ENCODE results near the gene ERFE. TPM values are rescaled to one million over a fixed set of nuclear protein-coding genes. Genes with fewer than 3 reads are reported as not detected.

The ERFE gene
- total and polyA plus RNA-seq, 2 of the 13 experiments (the other 11 are each of a cell fraction or from before 2014, with no cell fraction given): 0.09 TPM; not detected in 1

DNA sequence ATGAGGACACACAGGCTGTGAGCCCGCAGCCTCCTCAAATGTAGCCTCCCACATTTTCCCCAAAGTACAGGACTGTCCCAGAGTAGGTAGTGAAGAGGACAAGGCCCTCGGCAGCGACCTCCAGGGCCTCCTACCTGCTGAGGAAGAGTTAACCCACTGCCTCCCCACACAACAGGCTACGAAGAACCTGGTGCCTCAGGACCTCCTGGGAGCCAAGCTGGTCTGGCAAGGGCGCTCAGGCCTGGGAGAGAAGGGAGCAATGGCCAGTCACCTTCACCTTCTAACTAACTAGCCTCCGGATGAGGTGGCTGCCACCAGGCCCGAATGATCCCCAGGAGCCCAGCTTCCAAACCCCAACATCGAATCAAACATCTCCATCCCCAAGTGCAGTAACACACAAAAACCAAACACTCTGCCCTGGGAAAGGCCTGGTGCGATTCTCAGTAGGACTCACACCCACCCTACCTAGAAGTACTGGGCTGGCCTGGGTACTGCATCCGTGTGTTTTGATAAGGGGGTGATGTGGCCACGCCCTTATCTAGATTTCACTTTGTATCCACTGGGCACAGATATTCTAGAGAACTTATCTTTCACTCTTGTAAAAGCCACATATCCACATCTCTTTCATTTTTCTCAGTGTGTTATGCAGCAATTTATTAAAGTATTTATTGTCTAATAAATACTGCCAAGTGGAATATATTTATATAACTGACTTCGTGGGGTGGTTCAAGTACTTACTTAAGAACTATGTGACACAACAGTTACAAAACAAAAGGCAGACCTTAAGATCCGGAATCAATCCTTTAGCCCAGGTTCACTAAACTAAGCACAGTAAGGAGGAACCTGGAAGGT, 9.7 kb downstream of the ERFE start:
- Histone ChIP-seq H3K79me2 (ENCODE audit: insufficient read depth, low read length) (no peaks in the 10 kb centered on the region), H3K27me3 (ENCODE audit: control insufficient read depth in 1 of 2, insufficient read depth in 2 of 2, low read length in 2 of 2) (peaks cover 4 to 9% of the 10 kb centered on the region in 2 experiments; a peak in 4 of 5 replicates), H4K20me1 (ENCODE audit: insufficient read depth, low read length) (no peaks in the 10 kb centered on the region), H3K36me3 (replicated peaks in 1 of 2; ENCODE audit: control insufficient read depth in 1 of 2, insufficient read depth in 2 of 2, low read length in 2 of 2) (peaks cover 23 to 40% of the 10 kb centered on the region in 2 experiments), H2AFZ (ENCODE audit: low read length) (no peak overlapping the region), H3K4me2 (ENCODE audit: low read depth, low read length) (no peak overlapping the region), H3K9ac (ENCODE audit: insufficient read depth, low read depth, low read length) (no peak overlapping the region), H3K4me3 (replicated peaks in 1 of 3; ENCODE audit: insufficient read depth in 1 of 3, low read depth in 2 of 3, low read length in 3 of 3) (no peak overlapping the region), H3K4me1 (ENCODE audit: insufficient read depth, low read length) (peaks cover 13% of the 10 kb centered on the region), H3K9me3 (ENCODE audit: low read length) (no peaks in the 10 kb centered on the region), H3K27ac (ENCODE audit: extremely low read length, insufficient read depth, low read length) (no peak overlapping the region)
- WGBS (ENCODE audit: low lambda C conversion rate): 98% methylated on average over 12 of the region's 13 CpGs
- DNase-seq (ENCODE audit: low spot score) (no peak), FAIRE-seq (no peak), ATAC-seq (no peak)
- in situ Hi-C loops (cut with HindIII; ENCODE audit: extremely low pct_ligation_motif_present, low pct_unique_long_range_greater_than_20kb) (no loop called here), intact Hi-C loops (cut with micrococcal nuclease; ENCODE audit: unreplicated experiment) (no loop called here)
- no TSS peak for BruUV-seq (replicated peaks)
- TF ChIP-seq AGO2 (optimal IDR thresholded peaks at IDR 0.05; ENCODE audit: low read depth, low read length): peak; percentile 20
- no peak for TF ChIP-seq ZZZ3 (CRISPR knock-in tag; IDR thresholded peaks at IDR 0.05; ENCODE audit: borderline replicate concordance)
- no peak for TF ChIP-seq TAF1 (CRISPR knock-in tag; IDR thresholded peaks at IDR 0.05)
- ChIA-PET POLR2A (no interaction called here), CTCF (ENCODE audit: low intra/inter-chr PET ratio, low total read pairs) (no interaction called here)

DNA sequence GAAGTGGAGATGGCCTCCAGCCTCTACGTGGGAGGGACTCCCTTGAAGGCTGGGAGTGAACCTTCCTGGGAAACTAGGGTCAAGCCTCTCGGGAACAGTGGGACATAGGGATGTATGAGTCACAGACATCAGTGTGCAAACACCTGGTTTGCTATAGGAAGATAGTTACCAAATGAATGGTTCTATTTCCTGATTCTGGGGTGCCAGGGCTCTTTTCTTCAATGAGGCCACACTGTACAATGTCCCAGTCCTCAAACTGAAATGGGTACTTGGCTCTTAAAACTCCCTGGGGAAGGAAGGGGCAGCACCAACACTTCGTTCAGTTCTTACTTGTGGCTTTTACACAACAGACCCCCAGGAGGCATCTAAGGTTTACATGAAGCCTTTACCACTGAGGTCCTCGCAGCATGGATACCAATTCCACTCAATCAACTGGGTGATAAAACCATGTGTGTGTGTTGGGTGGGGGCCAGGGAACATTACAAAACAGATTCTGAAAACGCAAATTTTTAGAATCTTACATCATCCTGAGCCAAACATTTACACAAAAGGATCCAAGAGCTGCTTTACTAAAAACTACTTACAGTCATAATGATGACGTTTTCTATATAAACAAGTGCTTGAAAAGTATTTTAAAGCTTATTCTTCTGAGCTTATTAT, 10.4 kb downstream of the ERFE start:
- Histone ChIP-seq H3K9me3 (ENCODE audit: low read length) (no peaks in the 10 kb centered on the region), H3K27me3 (ENCODE audit: control insufficient read depth in 1 of 2, insufficient read depth in 2 of 2, low read length in 2 of 2) (peaks cover 1 to 2% of the 10 kb centered on the region in 2 experiments; a peak in 2 of 5 replicates), H3K79me2 (ENCODE audit: insufficient read depth, low read length) (no peaks in the 10 kb centered on the region), H3K4me1 (ENCODE audit: insufficient read depth, low read length) (peaks cover 12% of the 10 kb centered on the region), H3K36me3 (replicated peaks in 1 of 2; ENCODE audit: control insufficient read depth in 1 of 2, insufficient read depth in 2 of 2, low read length in 2 of 2) (peaks cover 24 to 48% of the 10 kb centered on the region in 2 experiments), H3K4me3 (replicated peaks in 1 of 3; ENCODE audit: insufficient read depth in 1 of 3, low read depth in 2 of 3, low read length in 3 of 3) (no peak overlapping the region), H3K4me2 (ENCODE audit: low read depth, low read length) (no peak overlapping the region), H4K20me1 (ENCODE audit: insufficient read depth, low read length) (no peaks in the 10 kb centered on the region), H3K9ac (ENCODE audit: insufficient read depth, low read depth, low read length) (no peak overlapping the region), H2AFZ (ENCODE audit: low read length) (no peak overlapping the region), H3K27ac (ENCODE audit: extremely low read length, insufficient read depth, low read length) (no peak overlapping the region)
- no TSS peak for BruUV-seq (replicated peaks)
- in situ Hi-C loops (cut with HindIII; ENCODE audit: extremely low pct_ligation_motif_present, low pct_unique_long_range_greater_than_20kb) (no loop called here), intact Hi-C loops (cut with micrococcal nuclease; ENCODE audit: unreplicated experiment) (no loop called here)
- no peak for FAIRE-seq
- 87% methylated on average over 6 of the region's 6 CpGs for WGBS (ENCODE audit: low lambda C conversion rate)
- no peak for DNase-seq (ENCODE audit: low spot score)
- no peak for ATAC-seq
- CTCF ChIA-PET (ENCODE audit: low intra/inter-chr PET ratio, low total read pairs): no interaction called here
- POLR2A ChIA-PET: no interaction called here
- TF ChIP-seq, protein P1, sequence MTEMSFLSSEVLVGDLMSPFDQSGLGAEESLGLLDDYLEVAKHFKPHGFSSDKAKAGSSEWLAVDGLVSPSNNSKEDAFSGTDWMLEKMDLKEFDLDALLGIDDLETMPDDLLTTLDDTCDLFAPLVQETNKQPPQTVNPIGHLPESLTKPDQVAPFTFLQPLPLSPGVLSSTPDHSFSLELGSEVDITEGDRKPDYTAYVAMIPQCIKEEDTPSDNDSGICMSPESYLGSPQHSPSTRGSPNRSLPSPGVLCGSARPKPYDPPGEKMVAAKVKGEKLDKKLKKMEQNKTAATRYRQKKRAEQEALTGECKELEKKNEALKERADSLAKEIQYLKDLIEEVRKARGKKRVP (CRISPR knock-in tag; IDR thresholded peaks at IDR 0.05): peak in 1 of 2 experiments; percentile 76; a peak in 2 of 4 replicates
- TF ChIP-seq, protein P2, sequence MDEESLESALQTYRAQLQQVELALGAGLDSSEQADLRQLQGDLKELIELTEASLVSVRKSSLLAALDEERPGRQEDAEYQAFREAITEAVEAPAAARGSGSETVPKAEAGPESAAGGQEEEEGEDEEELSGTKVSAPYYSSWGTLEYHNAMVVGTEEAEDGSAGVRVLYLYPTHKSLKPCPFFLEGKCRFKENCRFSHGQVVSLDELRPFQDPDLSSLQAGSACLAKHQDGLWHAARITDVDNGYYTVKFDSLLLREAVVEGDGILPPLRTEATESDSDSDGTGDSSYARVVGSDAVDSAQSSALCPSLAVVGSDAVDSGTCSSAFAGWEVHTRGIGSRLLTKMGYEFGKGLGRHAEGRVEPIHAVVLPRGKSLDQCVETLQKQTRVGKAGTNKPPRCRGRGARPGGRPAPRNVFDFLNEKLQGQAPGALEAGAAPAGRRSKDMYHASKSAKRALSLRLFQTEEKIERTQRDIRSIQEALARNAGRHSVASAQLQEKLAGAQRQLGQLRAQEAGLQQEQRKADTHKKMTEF (CRISPR knock-in tag; IDR thresholded peaks at IDR 0.05): no peak
- TF ChIP-seq TOE1 (CRISPR knock-in tag; IDR thresholded peaks at IDR 0.05) (no peak), FOSL2 (CRISPR knock-in tag; IDR thresholded peaks at IDR 0.05) (0 out of 2 replicates have a peak, but pooled peaks have one; percentile 23), EZH2 (conservative IDR thresholded peaks at IDR 0.05; ENCODE audit: low read depth, low read length) (no peak), ATF1 (CRISPR knock-in tag; IDR thresholded peaks at IDR 0.05) (no peak), TGIF2 (CRISPR knock-in tag; IDR thresholded peaks at IDR 0.05) (no peak), ELF3 (CRISPR knock-in tag; IDR thresholded peaks at IDR 0.05) (no peak)
- TF ChIP-seq, protein P3, sequence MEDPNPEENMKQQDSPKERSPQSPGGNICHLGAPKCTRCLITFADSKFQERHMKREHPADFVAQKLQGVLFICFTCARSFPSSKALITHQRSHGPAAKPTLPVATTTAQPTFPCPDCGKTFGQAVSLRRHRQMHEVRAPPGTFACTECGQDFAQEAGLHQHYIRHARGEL (CRISPR knock-in tag; IDR thresholded peaks at IDR 0.05): no peak

Measured in HepG2 (cell line).